NOMO-1 treated with DMSO at 0.1 percent for 48 hours (cell line): Measurements from ENCODE around the gene COL4A6.
"Not testable (repeated sequence)": the region's sequence is repeated elsewhere in the genome, so short reads cannot be mapped to it uniquely, and the experiment has no call there.

Source experiments
- DNase-seq: peaks from one replicate; lab custom pipeline; 2025; ENCODE audit not compliant: unreplicated experiment; lab: John Stamatoyannopoulos, UW

The COL4A6 gene

GRCh38 chrX:108412783-108413182, 25.4 kb downstream of the COL4A6 start:
- DNase-seq: no peak

- no peak for DNase-seq
Measured at GRCh38 chrX:108399418-108400165, 38.6 kb downstream of the COL4A6 start.

GRCh38 chrX:108397627-108398391, 40.4 kb downstream of the COL4A6 start:
- no peak for DNase-seq

GRCh38 chrX:108396986-108397385, 41.2 kb downstream of the COL4A6 start:
- DNase-seq: no peak

GRCh38 chrX:108396188-108396891, 41.9 kb downstream of the COL4A6 start:
- DNase-seq: no peak

GRCh38 chrX:108390976-108391717, 47.1 kb downstream of the COL4A6 start:
- not testable (repeated sequence) for DNase-seq

GRCh38 chrX:108384783-108385182, 53.4 kb downstream of the COL4A6 start:
- no peak for DNase-seq

GRCh38 chrX:108380222-108380621, 58.0 kb downstream of the COL4A6 start:
- no peak for DNase-seq

- not testable (repeated sequence) for DNase-seq
Measured at GRCh38 chrX:108376821-108377220, 61.4 kb downstream of the COL4A6 start.

GRCh38 chrX:108375591-108375990, 62.6 kb downstream of the COL4A6 start:
- DNase-seq: not testable (repeated sequence)

GRCh38 chrX:108366644-108367406, 71.4 kb downstream of the COL4A6 start:
- DNase-seq: no peak

GRCh38 chrX:108362026-108362425, 76.2 kb downstream of the COL4A6 start:
- DNase-seq: no peak

- DNase-seq: no peak
Measured at GRCh38 chrX:108361316-108361715, 76.9 kb downstream of the COL4A6 start.

GRCh38 chrX:108359806-108360602, 78.2 kb downstream of the COL4A6 start:
- DNase-seq: no peak

GRCh38 chrX:108353452-108353851, 84.8 kb downstream of the COL4A6 start:
- no peak for DNase-seq

GRCh38 chrX:108349210-108349609, 89.0 kb downstream of the COL4A6 start:
- DNase-seq: no peak

GRCh38 chrX:108348525-108348924, 89.7 kb downstream of the COL4A6 start:
- DNase-seq: no peak

GRCh38 chrX:108347800-108348199, 90.4 kb downstream of the COL4A6 start:
- DNase-seq: no peak

GRCh38 chrX:108344216-108344615, 94.0 kb downstream of the COL4A6 start:
- DNase-seq: no peak
